Umbilical cord (tissue), 2 donors: ENCODE results near the gene TMEM191C. TPM values are rescaled to one million over a fixed set of nuclear protein-coding genes. Genes with fewer than 3 reads are reported as not detected.
"Not testable (repeated sequence)": the region's sequence is repeated elsewhere in the genome, so short reads cannot be mapped to it uniquely, and the experiment has no call there.

Experiments
- DNase-seq: peaks from one replicate; pipeline ENCODE4 v3.0.0-alpha.2; 2015; ENCODE audit warnings: low spot score
- total RNA-seq: library from RNA; depleted of rRNA; stranded (reverse); fragments of >200 nt; gene quantifications from one replicate; pipeline ENCODE4 v1.2.3, GENCODE V29; 2014; ENCODE audit warnings: low replicate concordance; ENCODE audit not compliant: insufficient read depth

Gene TMEM191C
- total RNA-seq, result 8.9 TPM

DNA sequence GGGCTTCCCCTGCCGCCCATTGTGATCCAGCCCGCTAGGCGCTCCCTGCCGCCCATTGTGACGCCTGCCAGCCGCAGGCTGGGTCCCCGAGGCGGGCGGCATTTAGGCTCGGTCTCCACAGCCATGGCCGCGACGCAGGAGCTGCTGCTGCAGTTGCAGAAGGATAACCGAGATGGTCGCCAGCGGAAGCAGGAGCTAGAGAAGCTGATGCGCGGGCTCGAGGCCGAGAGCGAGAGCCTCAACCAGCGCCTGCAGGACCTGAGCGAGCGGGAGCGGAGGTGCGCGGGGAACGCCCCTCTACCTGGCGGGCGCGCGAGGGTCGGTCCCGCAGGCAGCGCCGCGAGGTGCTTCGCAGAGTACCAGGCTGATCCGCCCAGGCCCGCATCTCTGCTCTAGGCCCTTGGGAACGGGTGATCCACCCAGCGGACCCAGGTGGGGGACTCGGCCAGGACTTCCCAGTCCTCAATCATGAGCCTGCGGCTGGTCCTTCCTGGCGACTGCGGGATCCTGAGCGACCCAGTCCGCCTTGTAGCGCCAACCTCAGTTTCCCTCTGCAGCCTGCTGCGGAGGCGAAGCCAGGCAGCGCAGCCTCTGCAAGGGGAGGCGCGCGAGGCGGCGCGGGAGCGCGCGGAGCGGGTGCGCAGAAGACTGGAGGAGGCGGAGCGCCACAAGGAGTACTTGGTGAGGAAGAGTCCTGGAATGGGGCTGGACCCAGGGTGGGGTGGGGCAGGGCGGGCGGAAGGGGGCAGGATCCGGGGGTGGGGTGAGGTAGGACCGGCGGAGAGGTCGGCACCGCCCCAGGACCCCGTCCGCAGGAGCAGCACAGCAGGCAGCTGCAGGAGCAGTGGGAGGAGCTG lies at the start of gene TMEM191C:
TSS of gene TMEM191C (plus strand) at position 51 of the 857 bp plus-strand sequence. CDS start at position 124, 73 bp downstream.
- not testable (repeated sequence) for DNase-seq

DNA sequence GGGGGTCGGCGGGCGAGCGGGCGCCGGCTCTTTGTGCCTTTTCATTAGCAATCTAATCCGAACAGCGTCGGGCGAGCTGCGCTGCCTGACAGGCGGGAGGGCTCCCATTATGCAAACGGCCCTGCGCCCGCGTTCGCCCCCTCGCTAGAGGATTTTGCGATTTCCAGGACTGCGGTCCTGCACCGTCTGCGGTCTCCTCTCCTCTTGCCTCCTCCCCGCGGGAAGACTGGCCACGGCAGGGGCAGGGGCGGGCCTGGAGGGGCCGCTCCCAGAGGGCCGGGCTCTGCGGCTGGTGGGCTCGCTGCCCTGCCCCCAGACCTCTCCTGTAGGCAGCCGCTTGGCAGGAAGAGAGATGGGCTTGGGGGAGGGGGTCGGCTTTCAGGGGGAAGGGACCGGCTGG lies 49.3 kb upstream of the TMEM191C start:
- DNase-seq, result not testable (repeated sequence)

DNA sequence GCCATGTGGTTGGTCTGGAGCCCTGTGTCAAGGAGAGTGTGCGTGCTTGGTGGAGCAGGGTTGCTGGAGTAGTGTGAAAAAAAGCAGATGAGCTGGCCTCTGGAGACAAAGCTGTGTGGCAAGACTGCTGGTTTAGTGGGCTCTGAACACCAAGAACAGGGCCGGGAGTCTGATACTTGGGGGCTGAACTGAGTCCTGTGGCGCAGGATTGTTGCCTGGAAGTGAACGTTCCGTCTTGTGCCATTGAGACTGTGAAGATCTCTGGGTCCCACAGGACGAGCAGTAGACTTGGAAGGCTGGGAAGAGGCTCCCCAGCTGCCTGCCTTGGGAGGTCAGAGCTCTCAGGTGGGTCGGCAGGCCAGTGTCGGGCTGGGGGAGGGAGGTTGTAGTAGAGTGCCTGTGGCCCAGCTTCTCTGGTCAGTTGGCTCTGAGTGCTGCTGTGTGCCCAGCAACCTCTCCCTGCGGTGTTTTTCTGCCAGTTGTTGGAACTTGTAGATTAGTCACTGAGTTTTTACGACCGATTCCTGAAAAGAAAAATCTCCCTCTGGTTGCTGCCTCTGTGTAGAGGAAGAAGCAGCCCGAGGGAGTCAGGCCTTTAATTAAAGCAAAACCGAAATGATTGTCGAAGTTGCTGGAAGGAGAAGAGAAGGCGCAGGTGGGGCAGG lies 48.1 kb upstream of the TMEM191C start:
- DNase-seq, result not testable (repeated sequence)

DNA sequence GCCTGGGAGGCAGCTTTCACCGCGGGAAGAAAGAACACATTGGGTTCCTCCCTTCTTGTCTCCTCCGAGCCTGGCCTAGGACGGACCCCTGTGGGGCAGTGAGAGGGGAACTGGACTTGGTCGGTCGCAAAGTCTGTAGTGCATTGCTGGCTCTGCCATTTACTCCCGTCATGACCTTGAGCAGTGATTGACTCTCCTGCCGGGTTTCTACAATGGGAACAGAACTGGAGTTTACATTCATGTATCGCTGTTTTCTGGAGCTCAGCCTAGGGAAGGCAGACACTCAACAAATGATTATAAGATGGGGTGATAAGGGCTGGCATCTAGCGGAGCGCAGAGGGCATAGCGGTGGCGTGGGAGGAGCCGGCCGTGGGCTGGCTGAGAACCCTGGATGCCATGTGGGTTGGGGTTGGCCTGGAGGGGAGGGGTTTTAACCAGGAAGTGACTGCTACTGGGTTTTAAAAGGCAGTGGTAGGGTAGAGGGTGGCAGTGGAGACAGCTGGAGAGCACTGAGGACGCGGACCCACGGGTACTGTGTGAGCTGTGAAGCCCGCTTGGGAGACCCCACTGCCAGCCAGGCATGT lies 46.9 kb upstream of the TMEM191C start:
- DNase-seq, result not testable (repeated sequence)

DNA sequence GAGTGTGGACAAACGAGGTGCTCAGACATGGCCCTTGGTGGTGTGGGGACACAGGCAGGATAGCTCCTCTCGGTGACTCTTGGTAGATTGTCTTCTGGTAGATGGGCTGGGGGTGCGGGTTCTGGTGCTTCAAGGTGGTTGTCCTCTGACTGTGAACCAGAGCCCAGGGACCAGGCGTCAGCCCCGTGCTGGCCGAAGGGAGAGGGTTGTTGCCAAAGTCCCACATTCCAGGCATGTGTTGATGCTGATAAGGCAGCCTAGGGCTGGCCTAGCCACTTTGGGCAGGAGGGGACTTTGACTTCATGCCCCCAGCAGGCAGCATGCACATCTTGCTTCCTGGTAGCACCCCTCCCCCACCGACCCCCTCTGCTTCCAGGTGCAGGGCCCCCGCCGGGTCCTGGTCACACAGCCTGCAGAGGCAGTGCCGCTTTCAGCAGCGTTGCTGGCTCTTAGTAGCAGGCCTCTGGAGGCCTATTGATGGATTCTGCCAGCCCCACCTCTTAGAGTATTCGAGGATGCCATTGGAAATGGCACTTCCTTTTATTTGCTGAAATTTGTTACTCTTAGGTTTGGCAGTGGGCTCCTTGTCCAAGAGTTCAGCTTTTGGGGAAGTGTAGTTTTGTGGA lies 43.0 kb upstream of the TMEM191C start:
- DNase-seq, result not testable (repeated sequence)

DNA sequence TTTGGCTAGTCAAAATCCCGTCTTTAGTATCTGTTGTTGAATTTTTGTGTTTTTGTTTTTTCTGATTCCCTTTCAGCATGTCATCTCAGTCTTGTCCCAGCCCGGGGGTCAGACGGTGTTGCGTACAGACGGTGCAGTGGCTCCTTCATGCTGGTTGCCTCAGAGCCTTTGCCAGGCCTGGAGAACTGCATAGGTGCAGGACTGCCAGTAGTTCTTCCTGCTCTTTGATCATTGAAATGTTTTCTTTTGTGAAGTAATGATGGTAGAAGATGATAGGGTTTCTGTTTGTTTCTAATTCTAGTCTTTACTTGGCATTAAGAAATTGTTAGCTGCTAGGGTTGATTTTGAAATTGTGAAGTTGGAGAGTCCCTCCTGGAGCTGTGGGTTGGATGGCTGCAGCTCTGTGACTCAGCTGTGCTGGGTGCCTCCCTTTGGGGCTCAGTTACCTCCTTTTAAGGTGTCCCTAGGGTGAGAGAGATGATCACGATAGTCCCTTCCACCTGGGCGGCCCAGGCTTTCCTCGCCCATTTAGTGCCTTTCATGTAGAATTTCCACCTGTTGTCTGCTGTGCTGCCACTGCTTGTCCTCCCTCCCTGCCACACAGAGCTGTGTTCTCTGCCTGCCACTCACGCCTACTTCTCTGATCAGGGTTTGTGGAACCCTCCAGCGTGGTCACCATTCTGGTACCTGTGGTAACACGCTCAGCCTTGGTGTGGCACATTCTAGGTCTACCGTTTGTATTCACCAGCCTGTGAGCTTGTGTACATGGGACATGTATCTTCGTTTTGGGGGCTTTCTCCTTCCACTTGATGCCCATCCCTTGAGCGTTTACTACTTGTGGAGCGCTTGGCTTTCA lies 32.6 kb upstream of the TMEM191C start:
- not testable (repeated sequence) for DNase-seq

DNA sequence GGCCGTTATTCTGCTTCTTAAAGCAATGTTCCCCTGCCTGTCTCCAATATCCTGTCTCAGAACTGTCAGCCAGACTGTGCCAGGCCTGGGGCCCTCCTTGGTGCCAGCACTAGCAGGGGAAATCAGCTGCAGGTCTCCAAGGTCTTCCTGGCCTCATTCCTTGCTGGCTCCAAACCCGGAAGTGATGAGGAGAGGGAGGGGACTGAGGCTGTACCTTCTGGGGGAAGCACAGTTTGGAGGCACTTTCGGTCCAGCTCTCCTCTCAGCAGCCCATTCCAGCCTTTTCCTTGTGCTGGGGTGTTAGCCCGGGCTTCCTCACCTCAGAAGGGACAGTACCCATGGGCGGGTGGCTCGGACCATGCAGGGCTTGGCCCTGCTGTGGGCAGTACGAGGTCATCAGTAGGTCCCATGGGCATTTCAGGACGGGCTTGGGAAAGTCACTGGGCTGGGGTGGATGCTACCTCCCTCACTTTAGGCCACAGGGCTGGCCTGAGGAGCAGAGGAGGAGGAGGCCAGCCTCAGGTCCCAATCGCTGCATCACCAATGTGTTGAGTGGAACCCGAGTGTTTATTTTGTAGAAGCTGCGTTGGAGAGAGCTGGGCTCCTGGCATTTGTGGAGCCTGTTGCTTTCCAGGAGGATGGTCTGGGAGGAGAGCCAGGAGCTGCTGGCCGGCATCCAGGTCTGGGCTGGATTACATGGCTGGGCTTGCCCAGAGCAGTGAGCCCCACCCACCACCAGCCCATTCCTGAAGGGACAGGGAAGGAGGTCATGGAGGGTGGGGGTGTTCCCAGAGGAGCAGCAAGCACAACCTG lies 31.0 kb upstream of the TMEM191C start:
- DNase-seq, result not testable (repeated sequence)

DNA sequence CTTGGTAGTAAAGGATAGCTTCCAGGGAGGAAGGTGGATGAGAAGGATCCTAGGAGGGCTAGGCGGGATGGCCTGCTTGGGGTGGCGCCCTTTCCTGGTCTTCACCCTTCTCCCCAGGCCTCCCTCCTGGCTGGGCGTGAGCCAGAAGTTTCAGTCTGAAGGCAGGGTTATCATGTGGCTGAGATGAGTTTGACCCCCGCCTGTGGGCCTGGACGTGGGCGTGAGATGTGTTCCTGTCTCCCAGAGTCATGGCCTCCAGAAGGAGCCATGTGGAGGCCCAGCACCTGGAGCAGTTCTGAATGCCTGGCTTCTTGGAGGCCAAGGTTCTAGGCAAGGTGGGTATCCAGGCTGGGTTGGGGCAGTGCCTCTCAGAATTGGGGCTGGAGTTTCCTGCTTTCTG lies 29.2 kb upstream of the TMEM191C start:
- not testable (repeated sequence) for DNase-seq

DNA sequence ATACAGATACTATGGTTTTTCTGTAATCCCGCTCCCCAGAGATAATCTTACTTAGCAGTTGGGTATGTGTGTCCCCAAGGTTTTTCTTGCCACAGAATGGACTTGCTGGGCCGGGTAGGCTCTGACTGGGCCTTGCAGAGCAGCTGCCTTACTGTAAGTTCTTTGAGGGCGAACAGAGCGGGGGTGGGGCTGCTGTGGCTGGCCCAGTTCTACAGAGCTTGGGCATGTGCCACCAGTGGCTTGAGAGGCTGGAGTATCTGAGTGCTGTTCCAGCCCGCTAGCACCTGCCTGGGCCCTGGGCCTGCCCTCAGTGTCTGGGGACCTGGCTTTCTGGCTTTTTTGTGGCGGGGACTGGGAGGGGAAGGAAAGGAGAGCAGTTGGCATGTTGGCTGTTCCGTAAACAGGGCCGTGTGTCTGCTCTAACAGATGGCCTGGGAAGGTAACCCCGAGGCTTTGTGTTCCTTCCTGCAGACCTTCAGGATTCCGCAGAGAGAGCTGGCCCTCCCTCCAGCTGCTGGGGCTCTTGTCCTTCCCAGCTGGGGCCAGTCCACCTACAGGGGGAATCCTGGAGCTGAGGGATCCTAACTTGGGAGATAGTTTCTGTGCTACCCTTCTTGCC lies 27.1 kb upstream of the TMEM191C start:
- not testable (repeated sequence) for DNase-seq

DNA sequence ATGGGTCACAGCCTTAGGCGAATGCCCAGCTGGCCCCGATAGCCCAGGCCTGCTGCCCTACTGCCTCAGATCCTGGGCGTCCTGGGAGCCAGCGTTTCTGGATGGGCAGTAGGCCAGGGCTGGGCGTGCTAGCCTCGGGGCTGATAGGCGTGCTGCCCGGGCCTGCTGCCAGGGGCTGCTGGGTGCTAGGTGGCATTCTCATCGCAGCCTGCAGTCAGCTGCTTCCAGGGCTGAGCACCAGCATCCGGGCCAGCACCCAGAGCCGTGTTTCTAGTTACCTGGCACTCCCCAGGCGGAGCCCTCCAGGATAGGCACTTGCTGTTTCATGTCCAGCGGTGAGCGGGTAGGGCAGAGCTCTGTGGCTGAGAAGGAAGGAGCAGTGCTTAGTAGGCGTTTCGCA lies 26.5 kb upstream of the TMEM191C start:
- not testable (repeated sequence) for DNase-seq

DNA sequence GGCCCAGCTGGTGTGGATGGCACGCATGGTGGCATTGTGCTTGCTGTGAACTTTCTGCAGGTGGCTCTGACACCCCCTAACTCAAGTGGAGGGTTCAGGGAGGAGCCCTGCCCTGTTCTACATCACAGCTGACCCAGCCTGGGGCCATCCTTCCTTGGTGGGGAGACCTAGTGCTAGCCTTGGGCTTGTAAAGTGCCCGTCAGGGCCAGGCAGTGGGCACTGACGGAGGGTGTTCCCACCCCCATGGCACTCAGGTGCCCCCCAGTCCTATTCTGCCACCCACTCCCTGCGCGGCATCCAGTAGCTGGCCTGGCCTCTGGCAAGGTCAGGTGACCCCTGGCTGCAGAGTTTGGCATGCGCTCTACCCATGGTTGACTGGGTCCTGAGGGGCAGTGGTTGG lies 26.0 kb upstream of the TMEM191C start:
- not testable (repeated sequence) for DNase-seq

DNA sequence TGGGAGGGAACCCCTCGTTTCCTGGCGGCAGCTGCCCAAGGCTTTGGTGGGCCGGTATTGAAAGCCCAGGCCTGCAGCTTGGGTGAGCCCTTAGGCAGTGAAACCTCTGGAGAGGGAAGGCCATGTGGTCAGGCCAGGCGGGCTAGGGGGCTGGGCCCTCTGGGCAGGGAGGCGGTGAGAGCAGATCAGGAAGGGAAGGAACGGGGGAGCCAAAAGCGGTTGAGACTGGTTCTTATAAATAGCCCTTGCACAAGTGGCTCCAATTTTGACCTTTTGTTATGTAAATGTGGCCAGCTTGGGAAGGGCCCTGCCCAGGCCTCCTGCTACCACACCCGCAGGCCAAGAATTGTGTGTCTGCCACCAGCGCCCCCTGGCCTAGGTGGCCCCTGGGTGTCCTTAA lies 25.1 kb upstream of the TMEM191C start:
- DNase-seq, result not testable (repeated sequence)

DNA sequence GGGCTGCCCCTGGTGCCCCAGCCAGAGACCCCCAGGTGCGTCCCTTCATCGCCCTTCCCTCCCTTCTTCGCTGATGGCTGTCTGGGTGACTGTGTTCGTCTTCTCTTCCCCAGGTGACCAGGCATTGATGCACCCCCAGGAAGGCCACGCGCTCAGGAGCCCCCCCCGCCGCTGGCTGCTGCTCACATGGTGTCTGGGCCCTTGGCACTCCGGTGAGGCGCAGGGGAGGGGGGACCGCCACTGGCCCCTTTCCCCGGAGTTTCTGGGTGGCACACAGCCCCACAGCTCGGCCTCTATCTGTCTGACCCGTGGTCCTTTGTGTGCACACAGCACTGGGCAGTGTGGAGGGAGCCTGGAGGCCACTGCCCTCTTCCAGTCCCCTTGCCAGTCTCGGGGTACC lies 24.5 kb upstream of the TMEM191C start:
- DNase-seq, result not testable (repeated sequence)

DNA sequence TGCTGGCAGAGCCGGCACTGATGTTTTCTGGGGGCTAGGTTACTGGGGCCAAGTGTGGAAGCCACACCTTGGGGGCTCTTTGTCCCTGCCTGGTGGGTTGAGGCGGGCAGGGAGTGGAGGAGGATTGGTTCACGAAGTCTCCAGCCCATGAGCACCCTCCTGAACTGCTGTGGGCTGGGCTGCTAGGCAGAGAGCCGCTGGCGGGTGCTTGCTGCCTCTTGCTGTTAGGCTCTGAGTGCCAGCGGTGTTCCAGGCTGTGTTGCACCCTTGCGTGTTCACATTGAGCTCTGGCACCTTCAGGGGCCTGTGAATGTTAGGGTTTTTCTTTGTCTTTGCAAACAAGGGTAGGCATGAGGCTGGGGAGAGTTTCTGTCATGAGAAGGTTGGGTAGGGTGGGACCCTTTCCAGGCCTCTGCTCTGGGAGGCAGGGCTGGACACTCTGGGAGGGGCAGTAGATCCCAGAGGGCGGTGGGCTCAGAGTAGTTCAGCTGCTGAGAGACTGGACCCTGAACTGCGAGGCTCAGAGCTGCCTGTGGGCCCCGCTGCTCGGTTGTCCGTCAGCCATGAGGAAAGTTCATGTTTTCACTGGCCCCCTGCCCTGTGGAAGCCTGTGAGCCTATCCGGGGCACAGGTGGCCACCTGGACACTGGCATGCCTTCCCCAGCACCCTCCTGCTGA lies 24.0 kb upstream of the TMEM191C start:
- no peak for DNase-seq

DNA sequence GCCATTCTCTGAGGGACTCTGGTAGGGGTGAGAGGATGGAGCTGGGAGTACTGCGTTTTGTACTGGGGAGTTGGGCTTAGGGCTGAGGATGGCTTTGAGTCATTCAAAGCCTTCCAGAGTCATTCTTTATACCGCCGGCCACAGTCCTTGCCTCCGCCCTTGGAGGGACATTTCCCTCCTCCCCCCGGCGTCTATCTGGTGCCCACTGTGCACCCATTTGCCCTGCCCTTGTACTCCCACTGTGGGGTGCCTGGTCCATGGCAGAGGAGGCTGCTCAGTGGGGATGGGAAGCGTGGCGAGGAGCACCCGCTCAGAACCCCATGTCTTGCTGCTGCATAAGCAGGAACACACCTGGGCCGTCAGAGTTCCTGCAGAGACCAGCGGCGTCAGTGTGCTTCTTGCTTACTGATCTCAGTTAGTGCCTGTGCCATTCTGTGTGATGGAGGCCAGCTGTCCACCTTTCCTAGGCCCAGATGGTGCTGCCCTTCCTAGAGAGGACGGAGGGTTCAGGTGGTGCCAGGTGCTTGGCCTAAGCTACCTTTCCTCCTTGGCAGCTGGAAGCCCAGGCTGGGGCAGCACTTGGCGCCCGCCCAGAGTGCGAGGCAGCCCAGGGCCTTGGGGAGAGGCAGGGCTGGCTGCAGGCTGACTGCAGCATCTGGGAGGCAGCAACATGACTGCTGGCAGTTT lies 23.3 kb upstream of the TMEM191C start:
- no peak for DNase-seq

DNA sequence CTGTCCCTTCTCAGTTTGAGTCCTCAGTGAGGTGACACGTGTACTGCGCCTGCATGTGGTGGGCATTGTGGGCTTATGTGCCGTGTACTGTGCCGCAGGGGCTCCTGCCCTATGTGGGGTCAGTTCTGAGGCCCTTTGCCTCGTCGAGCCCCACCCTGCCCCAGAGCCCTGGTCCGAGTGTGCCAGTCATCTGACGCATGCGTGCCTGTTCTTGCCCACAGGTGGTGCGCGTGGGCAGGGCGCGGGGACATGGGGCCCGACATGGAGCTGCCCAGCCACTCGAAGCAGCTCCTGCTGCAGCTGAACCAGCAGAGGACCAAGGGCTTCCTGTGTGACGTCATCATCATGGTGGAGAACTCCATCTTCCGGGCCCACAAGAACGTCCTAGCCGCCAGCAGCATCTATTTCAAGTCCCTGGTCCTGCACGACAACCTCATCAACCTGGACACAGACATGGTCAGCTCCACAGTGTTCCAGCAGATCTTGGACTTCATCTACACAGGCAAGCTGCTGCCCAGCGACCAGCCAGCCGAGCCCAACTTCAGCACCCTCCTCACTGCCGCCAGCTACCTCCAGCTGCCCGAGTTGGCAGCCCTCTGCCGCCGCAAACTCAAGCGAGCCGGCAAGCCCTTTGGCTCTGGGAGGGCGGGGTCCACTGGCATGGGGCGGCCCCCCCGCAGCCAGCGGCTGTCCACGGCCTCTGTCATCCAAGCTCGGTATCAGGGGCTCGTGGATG lies 22.3 kb upstream of the TMEM191C start:
- DNase-seq, result no peak

DNA sequence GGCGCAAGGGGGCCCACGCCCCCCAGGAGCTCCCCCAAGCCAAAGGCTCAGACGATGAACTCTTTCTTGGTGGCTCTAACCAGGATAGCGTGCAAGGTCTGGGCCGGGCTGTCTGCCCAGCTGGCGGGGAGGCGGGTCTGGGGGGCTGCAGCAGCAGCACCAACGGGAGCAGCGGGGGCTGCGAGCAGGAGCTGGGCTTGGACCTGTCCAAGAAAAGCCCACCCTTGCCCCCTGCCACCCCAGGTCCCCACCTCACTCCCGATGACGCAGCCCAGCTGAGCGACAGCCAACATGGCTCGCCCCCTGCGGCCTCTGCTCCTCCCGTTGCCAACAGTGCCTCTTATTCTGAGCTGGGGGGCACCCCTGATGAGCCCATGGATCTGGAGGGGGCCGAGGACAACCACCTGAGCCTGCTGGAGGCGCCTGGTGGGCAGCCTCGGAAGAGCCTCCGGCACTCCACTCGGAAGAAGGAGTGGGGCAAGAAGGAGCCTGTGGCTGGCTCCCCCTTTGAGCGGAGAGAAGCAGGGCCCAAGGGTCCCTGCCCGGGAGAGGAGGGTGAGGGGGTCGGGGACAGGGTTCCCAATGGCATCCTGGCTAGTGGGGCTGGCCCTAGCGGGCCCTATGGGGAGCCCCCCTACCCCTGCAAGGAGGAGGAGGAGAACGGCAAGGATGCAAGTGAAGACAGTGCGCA lies 21.6 kb upstream of the TMEM191C start:
- no peak for DNase-seq
